HepG2 (cell line): ENCODE data around the gene METTL23. TPM values are rescaled to one million over a fixed set of nuclear protein-coding genes. Genes with fewer than 3 reads are reported as not detected.

ENCODE experiments used
- ARID5B ChIP-seq: IDR thresholded peaks from 2 replicates; pipeline ENCODE4 v1.4.0; 2020; ENCODE audit warnings: mild to moderate bottlenecking, missing genetic modification reagents
- CREBL2 ChIP-seq: sonication (generic); formaldehyde crosslinking; IDR thresholded peaks from 2 replicates; pipeline ENCODE4 v1.8.1; 2023; ENCODE audit warnings: missing genetic modification reagents, mild to moderate bottlenecking, borderline replicate concordance
- FOXA1 ChIP-seq, 2 experiments: fragments of 450-650 bp in 1 of 2; sonication (generic) in 1 of 2; formaldehyde crosslinking in 1 of 2; IDR thresholded peaks; 2 replicates each; pipeline versions ENCODE4 v1.4.0 to v1.6.1; 2016 to 2020; ENCODE audit warnings: missing genetic modification reagents in 1 of 2
- GABPB1 ChIP-seq: IDR thresholded peaks from 2 replicates; pipeline ENCODE4 v1.6.1; 2016; ENCODE audit warnings: mild to moderate bottlenecking, missing genetic modification reagents, moderate library complexity, missing compliant biosample characterization
- IRF2 ChIP-seq: IDR thresholded peaks from 2 replicates; pipeline ENCODE4 v1.6.1; 2018; ENCODE audit warnings: missing genetic modification reagents, missing compliant biosample characterization
- KDM1A ChIP-seq: IDR thresholded peaks from 2 replicates; pipeline ENCODE4 v1.6.1; 2016; ENCODE audit warnings: missing compliant biosample characterization
- KLF12 ChIP-seq: sonication (generic); formaldehyde crosslinking; IDR thresholded peaks from 2 replicates; pipeline ENCODE4 v1.4.0; 2020; ENCODE audit warnings: missing genetic modification reagents, borderline replicate concordance
- NR0B2 ChIP-seq: sonication (generic); formaldehyde crosslinking; IDR thresholded peaks from 2 replicates; pipeline ENCODE4 v1.4.0; 2020; ENCODE audit warnings: mild to moderate bottlenecking, missing genetic modification reagents
- RXRA ChIP-seq: sonication (generic); formaldehyde crosslinking; IDR thresholded peaks from 2 replicates; pipeline ENCODE4 v1.5.1; 2020; ENCODE audit warnings: missing genetic modification reagents
- SNAPC2 ChIP-seq: sonication (generic); formaldehyde crosslinking; IDR thresholded peaks from 2 replicates; pipeline ENCODE4 v1.8.1; 2022; ENCODE audit warnings: mild to moderate bottlenecking, missing genetic modification reagents
- SOX6 ChIP-seq, 2 experiments: fragments of 450-650 bp in 1 of 2; sonication (generic) in 1 of 2; formaldehyde crosslinking in 1 of 2; IDR thresholded peaks; 2 replicates each; pipeline versions ENCODE4 v1.4.0 to v1.6.1; 2017 to 2020; ENCODE audit warnings: antibody characterized with exemption in 1 of 2, mild to moderate bottlenecking in 1 of 2, missing genetic modification reagents in 1 of 2
- TEAD3 ChIP-seq: optimal IDR thresholded peaks from 2 replicates; pipeline ENCODE3; 2016; ENCODE audit warnings: borderline replicate concordance
- TFE3 ChIP-seq: IDR thresholded peaks from 2 replicates; pipeline ENCODE4 v1.6.1; 2016
- ZBTB43 ChIP-seq: sonication (generic); formaldehyde crosslinking; conservative IDR thresholded peaks from 2 replicates; pipeline ENCODE4 v1.4.0; 2020; ENCODE audit warnings: missing genetic modification reagents
- ZNF121 ChIP-seq: sonication (generic); formaldehyde crosslinking; IDR thresholded peaks from 2 replicates; pipeline ENCODE4 v1.5.0; 2020; ENCODE audit warnings: mild to moderate bottlenecking, missing genetic modification reagents
- ZNF296 ChIP-seq: sonication (generic); formaldehyde crosslinking; conservative IDR thresholded peaks from 2 replicates; pipeline ENCODE4 v1.5.0; 2020; ENCODE audit warnings: mild to moderate bottlenecking, missing genetic modification reagents
- ZNF362 ChIP-seq: sonication (generic); formaldehyde crosslinking; IDR thresholded peaks from 2 replicates; pipeline ENCODE4 v1.4.0; 2020; ENCODE audit warnings: missing genetic modification reagents, mild to moderate bottlenecking, borderline replicate concordance
- ZNF598 ChIP-seq: sonication (generic); formaldehyde crosslinking; IDR thresholded peaks from 2 replicates; pipeline ENCODE4 v1.5.1; 2020; ENCODE audit warnings: mild to moderate bottlenecking, missing genetic modification reagents, borderline replicate concordance
- polyA plus RNA-seq, 8 experiments: library from polyadenylated mRNA; depleted of rRNA in 3 of 8; stranded (reverse) in 7 of 8; unstranded in 1 of 8; fragments of >200 nt; fragmentation: Illumina TruSeq in 4 of 8; extraction: Trizol in 4 of 8; gene quantifications; 2 replicates each; pipeline versions ENCODE4 v1.2.1 to v1.2.3, GENCODE V29; 2011 to 2016; ENCODE audit warnings: low read depth in 4 of 8, missing spikeins in 1 of 8, mixed read lengths in 1 of 8; ENCODE audit not compliant: insufficient read depth in 1 of 8
- total RNA-seq, 5 experiments: library from RNA; depleted of rRNA; stranded (reverse); fragments of >200 nt; fragmentation: Illumina TruSeq; extraction: Trizol; gene quantifications; 2 replicates each; pipeline ENCODE4 v1.2.3, GENCODE V29; 2016; ENCODE audit warnings: low read depth in 1 of 5
- TF ChIP-seq, protein P1 (sequence below): sonication (generic); formaldehyde crosslinking; IDR thresholded peaks from 2 replicates; pipeline ENCODE4 v1.4.0; 2020; ENCODE audit warnings: missing genetic modification reagents

Gene METTL23
- total and polyA plus RNA-seq, 2 of the 13 experiments (the other 11 are each of a cell fraction or from before 2014, with no cell fraction given), result 39.9 to 104 TPM

DNA sequence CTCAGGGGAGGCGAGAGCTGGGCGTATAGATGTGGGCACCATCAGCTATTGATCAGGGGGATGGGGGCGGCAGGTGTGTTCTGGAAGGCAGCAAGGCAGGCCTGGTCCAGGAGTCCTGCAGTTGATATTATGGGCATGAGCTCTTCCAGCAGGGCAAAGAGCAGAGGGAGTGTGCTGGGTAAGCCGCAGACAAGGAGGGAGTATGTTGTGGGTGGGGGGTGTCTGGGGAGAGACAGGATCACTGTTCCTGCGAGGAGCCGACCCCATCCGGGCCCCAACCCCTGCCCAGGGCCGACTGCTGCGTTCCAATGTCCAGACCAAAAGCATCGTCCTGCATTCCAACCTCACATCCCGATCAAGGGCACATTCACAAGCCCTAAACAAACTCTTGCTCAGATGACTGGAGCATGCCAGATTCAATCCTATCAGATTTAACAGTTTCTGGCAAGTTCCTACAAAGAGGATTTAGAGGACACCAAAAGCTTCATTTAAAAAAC is 25.1 kb upstream of the METTL23 start (continued):
- TF ChIP-seq ZNF296 (CRISPR knock-in tag) (no peak; the same call in 1 of the 2 replicates), RXRA (CRISPR knock-in tag) (peak; percentile 66), TFE3 (peak; percentile 27; the same call in 1 of the 2 replicates), SNAPC2 (CRISPR knock-in tag) (peak; percentile 77; the same call in 1 of the 2 replicates), TEAD3 (CRISPR knock-in tag) (peak; percentile 98), ZNF598 (CRISPR knock-in tag) (no peak), IRF2 (CRISPR knock-in tag) (0 out of 2 replicates have a peak, but pooled peaks have one; percentile 45), KLF12 (CRISPR knock-in tag) (no peak), CREBL2 (CRISPR knock-in tag) (no peak), KDM1A (peak; percentile 67; the same call in 1 of the 2 replicates), ARID5B (CRISPR knock-in tag) (peak; percentile 38), ZNF121 (CRISPR knock-in tag) (no peak), ZBTB43 (CRISPR knock-in tag) (no peak), FOXA1 (IDR thresholded peaks at IDR 0.05) (no peak), FOXA1 (CRISPR knock-in tag; IDR thresholded peaks at IDR 0.05) (peak; percentile 5; the same call in 1 of the 2 replicates), NR0B2 (CRISPR knock-in tag) (no peak), GABPB1 (CRISPR knock-in tag) (no peak), SOX6 (IDR thresholded peaks at IDR 0.05) (no peak), SOX6 (CRISPR knock-in tag; IDR thresholded peaks at IDR 0.05) (peak; percentile 5; the same call in 1 of the 2 replicates), ZNF362 (no peak)
- TF ChIP-seq, protein P1, sequence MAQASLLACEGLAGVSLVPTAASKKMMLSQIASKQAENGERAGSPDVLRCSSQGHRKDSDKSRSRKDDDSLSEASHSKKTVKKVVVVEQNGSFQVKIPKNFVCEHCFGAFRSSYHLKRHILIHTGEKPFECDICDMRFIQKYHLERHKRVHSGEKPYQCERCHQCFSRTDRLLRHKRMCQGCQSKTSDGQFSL (CRISPR knock-in tag), result peak; percentile 86
